Stimulated activated naive CD4-positive, alpha-beta T cell treated with Interleukin-2 at 50 U/mL for 16 hours (primary cell): Measurements from ENCODE around the gene SULT1A2.
"Not testable (repeated sequence)": the region's sequence is repeated elsewhere in the genome, so short reads cannot be mapped to it uniquely, and the experiment has no call there.

ENCODE experiments used
- DNase-seq: peaks from one replicate; lab custom pipeline; 2025; lab: John Stamatoyannopoulos, UW

SULT1A2 gene

GRCh38 chr16:28596840-28597691, at the start of gene SULT1A2:
TSS of gene SULT1A2 (minus strand) at chr16:28597050. CDS start at chr16:28595930, 1,120 bp downstream.
- no peak for DNase-seq

GRCh38 chr16:28639959-28640358, 43.1 kb upstream of the SULT1A2 start:
- not testable (repeated sequence) for DNase-seq

GRCh38 chr16:28638359-28638758, 41.5 kb upstream of the SULT1A2 start:
- not testable (repeated sequence) for DNase-seq

- not testable (repeated sequence) for DNase-seq
Observed at GRCh38 chr16:28637765-28638164, 40.9 kb upstream of the SULT1A2 start, which contains the start of gene NPIPB8. TSS of gene NPIPB8 (plus strand) at chr16:28638065. CDS start at chr16:28638361, 296 bp downstream.

GRCh38 chr16:28636093-28636823, 39.4 kb upstream of the SULT1A2 start:
- not testable (repeated sequence) for DNase-seq

GRCh38 chr16:28630905-28631304, 34.1 kb upstream of the SULT1A2 start:
- DNase-seq = not testable (repeated sequence)

GRCh38 chr16:28623172-28623711, 26.4 kb upstream of the SULT1A2 start:
- peak; percentile 55 for DNase-seq

- not testable (repeated sequence) for DNase-seq
Observed at GRCh38 chr16:28622532-28623171, 25.8 kb upstream of the SULT1A2 start.

- DNase-seq = no peak
Observed at GRCh38 chr16:28621481-28622155, 24.8 kb upstream of the SULT1A2 start.

- DNase-seq = not testable (repeated sequence)
Observed at GRCh38 chr16:28620316-28620715, 23.5 kb upstream of the SULT1A2 start.

- no peak for DNase-seq
Observed at GRCh38 chr16:28617874-28618273, 21.0 kb upstream of the SULT1A2 start.

GRCh38 chr16:28616636-28617035, 19.8 kb upstream of the SULT1A2 start:
- no peak for DNase-seq

GRCh38 chr16:28616224-28616577, 19.4 kb upstream of the SULT1A2 start:
- DNase-seq = not testable (repeated sequence)

- not testable (repeated sequence) for DNase-seq
Observed at GRCh38 chr16:28615486-28616223, 18.8 kb upstream of the SULT1A2 start.

GRCh38 chr16:28614561-28614960, 17.7 kb upstream of the SULT1A2 start:
- not testable (repeated sequence) for DNase-seq

- DNase-seq = not testable (repeated sequence)
Observed at GRCh38 chr16:28613912-28614311, 17.1 kb upstream of the SULT1A2 start.

GRCh38 chr16:28612359-28613280, 15.8 kb upstream of the SULT1A2 start:
- DNase-seq = not testable (repeated sequence)

- no peak for DNase-seq
Observed at GRCh38 chr16:28610595-28611191, 13.8 kb upstream of the SULT1A2 start.
